Activated naive CD4-positive, alpha-beta T cell treated with anti-CD3 and anti-CD28 coated beads, Interleukin-2, amount 50 U/mL, for 16 hours (primary cell): ENCODE measurements around the gene AKAP12.
"Not testable (repeated sequence)": the region's sequence is repeated elsewhere in the genome, so short reads cannot be mapped to it uniquely, and the experiment has no call there.

Experiments used
- DNase-seq: peaks from one replicate; pipeline ENCODE4 v3.0.0-alpha.2; 2020

The AKAP12 gene

DNA sequence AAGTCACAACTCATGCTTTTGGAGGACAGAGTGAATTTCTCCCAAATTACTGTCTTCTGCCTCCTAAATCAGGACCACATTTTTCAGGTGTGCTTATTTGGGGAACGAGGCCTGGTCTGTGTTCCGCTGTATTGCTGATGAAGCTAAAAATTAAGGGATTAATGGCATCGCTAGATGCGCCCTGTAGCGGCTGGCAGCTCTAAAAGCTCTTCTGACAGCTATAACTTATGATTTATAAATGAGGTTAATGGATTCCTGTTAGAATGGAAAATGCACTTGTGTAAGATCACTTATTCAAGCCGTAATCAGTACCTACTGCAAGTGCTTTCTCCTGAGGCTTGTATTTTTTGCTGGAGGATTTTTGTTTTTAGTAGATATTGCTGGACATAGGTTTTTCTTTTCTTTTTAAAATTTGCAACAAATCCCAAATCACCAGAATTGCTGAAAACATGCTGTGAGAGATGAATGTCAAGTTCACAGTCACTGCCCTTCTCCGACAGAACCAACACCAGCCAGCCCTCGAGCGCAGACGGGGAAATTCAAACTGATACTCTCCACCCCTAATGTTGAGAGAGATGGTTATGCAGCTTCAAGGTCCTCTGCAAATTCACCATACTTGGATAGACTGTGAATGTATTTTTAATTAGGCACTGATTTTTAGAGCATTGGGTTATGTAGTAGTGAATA lies 49.1 kb downstream of the AKAP12 start:
- DNase-seq: no peak

GRCh38 chr6:151289399-151290007 lies 49.7 kb downstream of the AKAP12 start:
- DNase-seq: no peak

- DNase-seq: no peak
Measured at GRCh38 chr6:151290877-151291721, 51.3 kb downstream of the AKAP12 start.

- DNase-seq: no peak
Measured at GRCh38 chr6:151291722-151292059, 51.9 kb downstream of the AKAP12 start.

DNA sequence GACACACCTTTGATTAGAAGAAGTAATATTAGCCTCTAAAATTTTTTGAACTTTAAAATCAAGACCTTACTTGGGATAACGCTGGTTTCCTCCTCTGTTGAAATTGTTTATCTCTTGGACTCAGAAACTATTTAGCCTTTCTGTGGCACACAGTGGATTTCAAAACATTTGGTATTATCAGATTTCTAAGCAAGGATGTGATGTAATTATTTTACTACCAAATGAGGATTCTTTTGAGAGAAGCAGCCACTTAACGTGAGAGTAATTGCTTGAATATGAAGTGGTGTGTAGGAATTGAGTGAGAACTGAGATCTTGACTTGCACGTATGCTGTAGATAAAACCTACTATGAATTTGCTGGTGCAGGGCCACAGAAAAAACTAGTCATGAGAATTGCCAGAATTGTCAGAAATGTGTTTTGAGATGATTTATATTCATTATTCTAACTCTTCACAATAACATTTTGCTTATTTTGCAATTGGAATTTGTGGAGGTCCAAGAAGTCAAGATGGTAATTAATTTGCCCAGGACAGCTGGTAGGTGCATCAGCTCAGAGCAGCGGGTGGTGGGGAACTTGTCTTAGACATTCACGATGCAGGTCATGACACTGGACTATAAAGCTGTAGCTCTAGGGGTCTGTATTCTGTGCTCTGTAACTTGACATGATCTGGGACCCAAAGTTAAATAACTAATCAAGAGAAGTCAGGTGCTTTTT lies 53.4 kb downstream of the AKAP12 start:
- DNase-seq: no peak

GRCh38 chr6:151293688-151294016 lies 53.9 kb downstream of the AKAP12 start:
- no peak for DNase-seq

DNA sequence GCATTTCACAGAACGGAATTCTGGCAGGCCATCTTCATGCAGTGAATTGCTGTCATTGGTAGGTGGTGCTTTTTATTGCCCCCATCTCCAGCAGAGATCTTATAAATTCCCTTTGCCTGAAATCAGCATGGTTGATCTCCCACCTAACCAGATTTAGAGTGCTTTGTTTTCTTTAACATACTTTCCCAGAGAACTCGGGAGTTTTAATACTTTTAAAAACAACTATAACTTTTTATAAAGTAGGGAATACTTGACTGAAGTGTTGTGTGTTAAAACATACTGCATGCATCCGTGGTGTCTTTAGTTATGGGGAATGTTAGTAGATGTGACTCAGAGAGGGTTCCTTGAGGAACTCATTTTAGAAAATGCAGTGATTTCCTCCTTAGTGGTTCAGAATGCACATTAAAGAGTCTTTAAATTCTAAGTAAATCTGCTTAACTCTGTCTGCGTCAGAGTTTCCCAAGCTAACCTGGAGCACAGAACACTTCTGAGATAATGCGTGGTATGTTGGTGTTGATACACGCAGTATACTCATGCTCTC lies 54.9 kb downstream of the AKAP12 start:
- DNase-seq: no peak

DNA sequence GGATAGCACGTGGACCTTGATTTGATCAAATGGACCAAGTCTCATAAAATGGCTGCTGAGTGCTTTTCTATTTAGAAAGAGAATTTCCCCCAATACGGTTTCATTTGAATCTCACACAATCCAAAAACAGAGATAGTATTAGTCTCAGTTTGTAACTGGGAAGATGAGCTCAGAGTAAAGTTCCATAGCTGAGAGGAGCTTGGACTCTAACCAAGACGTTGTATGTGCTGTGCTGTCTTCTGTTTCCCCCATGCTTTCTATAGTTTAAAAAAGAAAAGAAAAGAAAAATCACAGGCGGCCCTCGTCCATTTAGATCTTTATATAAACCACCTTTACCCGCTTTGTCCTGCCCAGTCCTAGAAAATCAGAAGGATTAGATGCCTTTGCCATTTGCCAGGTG lies 58.1 kb downstream of the AKAP12 start:
- DNase-seq: no peak

DNA sequence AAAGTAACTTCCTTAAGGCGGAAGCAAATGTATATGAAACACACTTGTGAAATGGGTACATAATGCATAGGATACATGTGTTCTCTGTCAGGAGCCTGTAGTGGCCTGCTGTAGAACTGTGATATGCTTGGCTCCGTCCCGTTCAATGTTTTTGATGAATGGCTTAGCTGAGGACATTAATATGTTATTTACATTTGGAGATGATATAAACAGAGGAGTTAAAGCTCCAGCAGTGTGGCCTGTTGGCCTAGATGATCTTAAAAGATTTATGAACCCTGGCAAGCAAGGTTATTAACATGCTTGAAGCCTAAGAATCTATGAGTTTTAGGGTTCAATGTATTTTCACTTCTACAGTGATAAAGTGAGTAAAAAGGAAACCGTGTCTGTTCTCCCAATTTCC lies 59.2 kb downstream of the AKAP12 start:
- DNase-seq: no peak

DNA sequence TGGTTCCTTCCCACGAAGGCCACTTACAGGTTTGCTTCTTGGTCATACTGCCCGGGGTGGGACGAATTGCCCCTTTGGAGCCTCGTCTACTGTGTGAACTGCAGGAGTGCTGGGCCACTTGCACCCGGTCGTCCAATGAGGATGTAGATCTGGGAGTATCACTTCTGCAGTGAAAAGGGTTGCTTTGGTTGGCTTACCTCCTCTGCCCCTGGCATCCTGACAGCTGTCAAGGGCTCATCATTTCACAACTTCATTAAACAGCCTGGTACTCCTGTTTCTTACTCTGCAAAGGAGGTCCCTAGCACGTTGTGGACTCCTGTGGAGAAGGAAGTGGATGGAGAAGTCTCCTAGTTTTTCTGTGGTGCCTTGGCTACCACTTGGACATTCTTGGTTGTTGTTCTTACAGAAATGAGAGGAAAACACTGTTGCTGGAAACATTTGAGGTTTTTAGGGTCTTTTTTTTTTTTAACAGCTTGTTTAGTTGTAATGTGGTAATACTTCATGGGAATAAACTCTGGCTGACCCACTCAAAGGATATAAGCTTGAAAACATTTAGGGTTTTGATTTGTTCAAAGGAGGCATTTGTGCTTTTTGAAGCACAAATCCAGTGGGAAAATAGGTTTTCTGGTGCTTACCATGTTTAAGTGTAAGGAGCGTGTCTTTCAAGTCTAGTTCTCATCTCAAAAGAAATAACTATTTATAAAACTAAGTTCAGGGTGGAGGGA lies 60.7 kb downstream of the AKAP12 start:
- DNase-seq: no peak

DNA sequence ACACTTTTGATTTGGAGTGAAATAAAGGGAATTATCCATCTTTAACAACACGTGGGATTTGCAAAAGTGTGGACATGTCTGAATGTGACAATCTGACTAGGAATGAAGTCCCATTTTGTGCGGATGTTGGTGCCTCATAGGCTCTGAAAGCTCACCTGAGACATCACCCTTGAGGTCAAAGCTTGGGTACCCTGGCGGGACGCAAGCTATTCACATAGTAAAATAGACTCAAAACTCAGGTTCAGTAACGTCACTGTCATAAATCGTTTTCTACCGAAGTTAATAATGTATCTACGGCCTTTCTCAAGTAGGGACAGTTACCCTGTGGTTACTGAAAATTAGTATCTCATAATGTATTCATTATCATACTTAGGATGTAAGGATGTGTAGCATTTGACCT lies 61.8 kb downstream of the AKAP12 start:
- DNase-seq: no peak

DNA sequence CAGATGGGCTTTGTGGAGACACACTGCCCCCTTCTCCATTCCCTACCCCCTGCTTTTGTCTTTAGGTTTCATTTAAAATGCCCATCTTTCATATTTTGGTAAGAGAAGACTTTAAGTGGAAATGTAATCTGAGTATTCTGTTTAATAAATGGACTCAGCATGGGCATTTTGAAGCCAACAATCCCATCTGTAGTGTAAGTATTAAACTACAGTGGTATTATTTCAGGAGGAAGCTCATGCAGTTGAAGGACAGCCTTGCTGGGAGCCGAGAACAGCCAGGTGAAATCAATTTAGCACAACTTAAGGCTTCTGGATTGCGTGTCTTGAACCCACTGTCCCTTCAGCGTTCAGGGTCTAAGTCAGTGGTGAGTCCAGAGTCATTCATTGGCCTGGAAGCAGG lies 63.5 kb downstream of the AKAP12 start:
- DNase-seq: no peak

GRCh38 chr6:151306269-151306783 lies 66.6 kb downstream of the AKAP12 start:
- no peak for DNase-seq

GRCh38 chr6:151307501-151307900 lies 67.7 kb downstream of the AKAP12 start:
- DNase-seq: no peak

- DNase-seq: no peak
Measured at GRCh38 chr6:151309619-151310018, 69.9 kb downstream of the AKAP12 start.

DNA sequence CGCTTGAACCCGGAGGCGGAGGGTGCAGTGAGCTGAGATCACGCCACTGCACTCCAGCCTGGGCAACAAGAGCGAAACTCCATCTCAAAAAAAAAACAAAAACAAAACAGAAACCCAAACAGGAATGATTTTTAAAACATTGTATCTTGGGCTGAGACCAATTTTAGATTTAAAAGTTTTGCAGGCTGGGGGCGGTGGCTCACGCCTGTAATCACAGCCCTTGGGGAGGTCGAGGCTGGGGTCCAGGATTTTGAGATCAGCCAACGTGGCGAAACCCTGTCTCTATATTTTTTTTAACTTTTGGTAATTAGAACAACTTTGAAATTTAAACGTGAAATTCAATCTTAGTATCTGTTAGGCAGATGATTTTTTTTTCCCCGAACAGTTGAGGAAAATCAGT lies 70.5 kb downstream of the AKAP12 start:
- no peak for DNase-seq

GRCh38 chr6:151310852-151311767 lies 71.3 kb downstream of the AKAP12 start:
- DNase-seq: no peak

DNA sequence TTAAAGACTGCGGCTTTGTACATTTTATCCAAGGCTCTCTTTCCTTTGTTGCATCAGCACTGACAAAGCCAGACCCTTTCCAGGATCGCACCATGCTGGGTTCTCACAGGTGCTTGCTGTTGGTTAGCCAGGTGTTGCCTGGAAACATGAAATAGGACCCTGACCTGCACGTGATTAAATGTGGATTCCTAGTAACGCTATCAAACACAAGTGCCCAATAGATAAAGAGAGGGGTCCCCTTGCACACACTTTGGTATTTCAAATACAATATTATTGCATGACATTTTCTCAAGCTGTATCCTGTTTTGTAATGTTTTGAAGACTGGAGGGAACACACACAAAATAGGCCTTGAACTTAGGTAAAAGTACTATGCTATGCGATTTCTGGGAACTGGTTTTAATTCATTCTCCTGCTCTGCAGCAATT lies 73.3 kb downstream of the AKAP12 start:
- no peak for DNase-seq

DNA sequence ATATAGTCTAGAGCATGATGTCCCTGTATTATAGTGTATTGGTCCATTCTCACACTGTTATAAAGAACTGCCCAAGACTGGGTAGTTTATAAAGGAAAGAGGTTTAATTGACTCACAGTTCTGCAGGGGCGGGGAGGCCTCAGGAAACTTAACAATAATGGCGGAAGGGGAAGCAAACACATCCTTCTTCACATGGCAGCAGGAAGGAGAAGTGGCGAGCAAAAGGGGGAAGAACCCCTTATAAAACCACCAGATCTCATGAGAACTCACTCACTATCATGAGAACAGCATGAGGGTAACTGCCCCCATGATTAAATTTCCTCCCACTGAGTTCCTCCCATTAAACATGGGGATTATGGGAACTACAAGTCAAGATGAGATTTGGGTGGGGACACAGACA lies 75.9 kb downstream of the AKAP12 start:
- not testable (repeated sequence) for DNase-seq

DNA sequence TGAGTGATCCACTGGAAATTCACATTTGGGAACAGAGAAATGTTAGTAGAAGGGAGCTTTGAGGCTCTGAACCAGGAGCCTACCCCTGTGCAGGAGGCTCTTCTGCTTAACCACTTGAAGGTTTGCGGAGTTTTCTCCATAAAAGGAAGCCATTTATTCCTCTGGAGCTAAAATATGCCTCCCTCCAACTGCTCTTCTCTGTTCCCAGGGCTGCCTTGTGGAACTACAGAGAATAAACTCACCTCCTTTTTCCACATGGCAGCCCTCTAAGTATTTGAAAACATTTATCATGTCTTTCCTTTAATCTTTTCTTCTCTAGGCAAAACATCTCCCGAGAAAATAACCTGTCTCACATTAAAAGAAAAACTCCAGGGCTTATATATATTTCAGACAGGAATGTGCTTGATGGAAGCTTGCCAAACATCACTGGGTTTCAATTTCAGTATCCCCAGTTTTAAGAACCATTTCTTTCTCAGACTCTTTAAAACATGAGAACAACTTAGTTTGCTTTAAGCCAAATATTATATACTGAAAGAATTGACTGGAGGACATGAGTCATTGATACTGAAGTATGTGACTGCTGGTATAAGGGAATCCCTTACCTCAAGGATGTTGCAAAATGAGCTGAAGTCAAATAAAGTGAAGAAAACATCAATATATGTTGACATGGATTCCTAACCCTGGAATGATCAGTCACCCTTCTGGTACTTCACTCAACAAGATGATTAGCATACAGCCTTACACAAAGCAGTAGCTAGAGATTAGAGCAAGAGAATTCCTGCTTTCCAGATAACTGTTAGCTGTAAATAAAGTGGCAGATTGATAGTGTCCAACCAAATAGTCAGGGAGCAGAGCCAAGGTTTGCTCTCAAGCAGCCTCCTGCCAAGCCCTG lies 77.6 kb downstream of the AKAP12 start:
- DNase-seq: no peak
